Fibroblast of pulmonary artery (primary cell): ENCODE measurements around the gene SDK2.

Source experiments
- DNase-seq: peaks from one replicate; pipeline ENCODE4 v3.0.0-alpha.2; 2010; ENCODE audit warnings: low read depth
- H3K4me3 ChIP-seq: replicated peaks from 2 replicates; pipeline ENCODE4 v1.5.1; 2011; ENCODE audit warnings: low read depth, mild to moderate bottlenecking, control low read depth, low read length, moderate library complexity
- CTCF ChIP-seq: IDR thresholded peaks from 2 replicates; pipeline ENCODE4 v1.5.1; 2011; ENCODE audit warnings: mild to moderate bottlenecking, control low read depth, low read length, inconsistent platforms; ENCODE audit errors: missing control alignments

SDK2 gene

DNA sequence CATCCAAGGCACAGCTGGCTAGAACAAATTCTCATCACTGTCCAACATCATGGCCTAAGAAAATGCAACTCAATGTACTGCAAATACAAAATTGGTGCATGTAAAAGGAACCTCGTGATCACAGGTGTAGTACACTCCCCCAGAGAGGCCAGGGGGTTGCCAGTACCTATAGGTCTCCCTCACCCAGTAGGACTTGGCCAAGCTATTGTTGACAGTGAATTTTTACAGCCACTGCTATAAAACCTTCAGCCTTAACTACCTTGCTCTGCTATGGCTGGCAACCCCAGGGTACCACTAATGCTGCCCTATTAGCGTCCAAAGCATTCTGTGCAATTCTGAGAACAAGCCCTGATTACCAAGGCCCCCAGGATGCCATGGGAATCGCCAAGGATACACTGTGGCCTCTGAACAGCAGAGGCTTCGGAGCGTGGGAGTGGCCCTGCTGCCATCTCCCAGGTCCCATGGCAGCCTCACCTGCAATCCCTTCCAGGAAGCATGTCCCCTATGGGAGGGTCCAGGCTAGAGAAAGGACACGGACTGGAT is 67.6 kb downstream of the SDK2 start:
- no peak for TF ChIP-seq CTCF
- no peak for DNase-seq
- no peak overlapping the region for H3K4me3 ChIP-seq

- TF ChIP-seq CTCF: no peak
- no peak overlapping the region for H3K4me3 ChIP-seq
- DNase-seq: no peak
Measured at GRCh38 chr17:73575470-73576221, 68.6 kb downstream of the SDK2 start.

DNA sequence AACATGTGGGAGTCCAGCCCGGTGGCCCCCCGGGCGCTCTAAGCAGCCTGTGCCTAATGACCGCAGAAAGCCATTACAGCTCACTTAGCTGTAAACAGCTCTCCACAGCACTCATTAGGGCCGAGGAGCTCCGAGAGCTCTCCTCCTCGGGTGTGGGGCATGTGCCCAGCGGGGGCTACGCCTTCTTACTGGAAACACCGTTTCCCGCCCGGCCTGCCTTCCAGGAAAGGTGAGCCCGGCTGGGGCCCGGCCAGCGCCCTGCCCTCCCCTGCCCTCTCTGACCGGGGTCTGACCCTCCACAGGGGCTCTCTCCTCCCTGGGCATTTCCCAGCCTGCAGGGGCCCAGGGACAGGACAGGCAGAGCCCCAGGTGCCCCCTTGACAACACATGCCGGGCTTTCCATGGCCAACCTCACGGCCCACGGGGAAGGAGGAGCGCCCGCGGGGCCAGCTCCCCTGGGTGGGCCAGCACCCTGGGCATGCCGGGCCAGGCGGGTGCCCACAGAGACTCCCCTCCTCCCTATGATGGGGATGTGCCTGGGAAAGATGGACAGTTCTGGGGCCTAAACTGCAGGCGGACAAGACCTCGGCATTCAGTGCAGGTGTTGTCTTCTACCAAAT is 72.6 kb downstream of the SDK2 start:
- no peak for DNase-seq
- no peak for TF ChIP-seq CTCF
- no peak overlapping the region for H3K4me3 ChIP-seq

DNA sequence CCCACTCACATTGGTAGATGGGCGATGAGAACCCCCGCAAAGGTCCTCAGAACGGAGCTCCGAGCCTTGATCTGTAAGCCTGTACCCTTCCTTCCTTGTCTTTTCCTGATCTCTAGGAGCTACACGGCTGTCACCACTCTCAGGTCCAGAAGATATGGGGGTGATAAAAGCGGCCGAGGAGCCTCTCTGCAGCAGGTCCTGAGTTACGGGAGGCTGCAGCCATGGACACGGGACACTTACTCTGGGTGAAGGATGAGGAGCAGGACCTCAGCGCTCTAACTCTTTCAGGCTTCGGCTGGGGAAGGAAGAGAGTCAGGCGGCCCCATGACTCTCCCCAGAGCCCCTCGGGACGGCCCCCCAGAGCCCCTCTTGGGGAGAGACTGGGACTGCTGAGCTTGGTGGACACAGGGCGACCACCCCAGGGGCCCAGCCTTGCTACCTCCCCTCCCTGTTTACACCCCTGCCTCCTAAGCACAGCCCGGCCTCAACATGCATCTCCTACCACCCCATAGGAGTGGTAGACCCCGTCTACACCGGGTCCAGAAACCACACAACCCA is 74.4 kb downstream of the SDK2 start:
- DNase-seq: no peak
- TF ChIP-seq CTCF: no peak
- no peak overlapping the region for H3K4me3 ChIP-seq

DNA sequence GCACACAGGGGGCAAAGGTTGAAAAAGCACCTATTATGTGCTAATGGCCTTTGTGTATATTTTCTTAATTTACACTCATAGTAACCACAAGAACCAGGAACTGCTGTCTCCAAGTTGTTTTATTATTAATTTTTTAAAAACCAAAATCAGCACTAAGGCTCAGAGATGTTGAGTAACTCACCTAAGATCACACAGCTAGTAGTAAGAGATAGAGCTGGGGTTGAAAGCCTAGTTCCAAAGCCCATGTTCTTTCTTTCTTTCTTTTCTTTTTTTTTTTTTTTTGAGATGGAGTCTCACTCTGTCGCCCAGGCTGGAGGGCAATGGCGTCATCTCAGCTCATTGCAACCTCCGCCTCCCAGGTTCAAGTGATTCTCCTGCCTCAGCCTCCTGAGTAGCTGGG is 75.3 kb downstream of the SDK2 start:
- TF ChIP-seq CTCF: no peak
- DNase-seq: no peak
- no peak overlapping the region for H3K4me3 ChIP-seq

GRCh38 chr17:73566905-73567782 is 77.1 kb downstream of the SDK2 start:
- TF ChIP-seq CTCF: no peak
- no peak overlapping the region for H3K4me3 ChIP-seq
- no peak for DNase-seq
